Fibroblast of peridontal ligament (primary cell): ENCODE results near the gene CEACAM21.

Experiments
- DNase-seq: peaks from one replicate; pipeline ENCODE4 v3.0.0-alpha.2; 2010; ENCODE audit errors: extremely low read depth

Gene CEACAM21

GRCh38 chr19:41619018-41619556, 43.1 kb downstream of the CEACAM21 start:
- DNase-seq = no peak

DNA sequence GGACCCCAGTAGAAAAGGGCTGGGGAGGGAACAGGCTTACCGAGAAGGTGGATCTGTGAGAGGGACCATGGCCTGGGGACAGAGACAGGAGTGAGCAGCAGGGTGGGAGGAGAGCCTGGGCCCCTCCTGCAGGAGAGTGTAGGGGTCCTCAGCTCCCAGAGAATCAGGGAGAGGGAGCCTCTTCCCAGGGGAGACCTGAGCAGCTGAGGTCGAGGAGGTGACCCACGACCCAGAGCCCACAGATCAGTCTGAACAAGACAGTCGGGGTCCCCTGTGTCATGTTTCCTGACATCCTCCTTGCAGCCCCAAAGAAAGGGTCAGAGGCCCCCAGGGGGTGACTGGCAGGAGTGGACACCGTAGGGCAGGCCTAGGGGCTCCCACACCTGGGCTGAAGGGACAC, 44.2 kb downstream of the CEACAM21 start:
- DNase-seq = no peak

DNA sequence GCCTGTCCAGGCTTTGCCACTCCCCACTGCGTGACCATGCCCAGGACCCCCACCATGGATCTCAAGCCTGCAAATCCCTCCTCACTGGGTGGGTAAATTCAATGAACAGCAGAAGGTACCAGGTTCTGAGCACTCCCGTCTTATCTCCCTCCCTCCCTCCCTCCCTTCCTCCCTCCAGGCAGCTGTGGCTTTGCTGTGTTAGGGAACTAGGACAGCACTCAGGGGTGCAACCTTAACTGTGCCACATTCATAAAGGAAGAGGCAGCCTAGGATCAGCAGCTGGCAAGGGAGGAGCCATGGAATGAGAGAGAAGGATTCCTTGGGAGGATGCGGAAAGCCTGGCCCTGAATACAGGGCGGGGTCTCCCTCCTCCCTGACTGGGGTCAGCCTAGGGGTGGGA, 45.3 kb downstream of the CEACAM21 start:
- no peak for DNase-seq

- no peak for DNase-seq
These were observed 45.7 kb downstream of the CEACAM21 start for GRCh38 chr19:41621654-41622053.

GRCh38 chr19:41623360-41623759, 47.4 kb downstream of the CEACAM21 start:
- no peak for DNase-seq

- no peak for DNase-seq
These were observed 48.5 kb downstream of the CEACAM21 start for GRCh38 chr19:41624515-41624914.

- no peak for DNase-seq
These were observed 49.0 kb downstream of the CEACAM21 start for GRCh38 chr19:41624937-41625336.

DNA sequence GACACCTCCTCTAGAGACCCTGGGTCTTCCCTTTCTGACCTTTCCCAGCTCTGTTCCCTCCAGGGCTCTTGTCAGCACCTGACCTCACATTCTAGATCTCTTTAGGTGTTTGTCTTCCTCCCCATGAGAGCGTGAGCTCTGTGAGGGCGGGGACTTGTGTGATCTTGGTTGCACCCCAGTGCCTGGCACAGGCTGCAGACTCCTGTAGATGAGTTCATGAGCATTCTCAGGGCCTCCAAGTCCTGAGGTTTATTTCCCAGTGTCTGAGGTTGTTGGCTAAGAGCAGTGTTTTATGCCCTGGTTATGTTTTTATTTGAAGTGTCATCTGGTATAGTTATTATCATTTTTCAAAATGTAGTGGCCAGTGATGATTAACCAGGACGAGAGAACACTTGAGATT, 50.3 kb downstream of the CEACAM21 start:
- no peak for DNase-seq

GRCh38 chr19:41626877-41627276, 50.9 kb downstream of the CEACAM21 start, which contains the start of gene CEACAM4:
TSS of gene CEACAM4 (minus strand) at chr19:41627074. CDS start at chr19:41626963, 111 bp downstream.
- DNase-seq = no peak

DNA sequence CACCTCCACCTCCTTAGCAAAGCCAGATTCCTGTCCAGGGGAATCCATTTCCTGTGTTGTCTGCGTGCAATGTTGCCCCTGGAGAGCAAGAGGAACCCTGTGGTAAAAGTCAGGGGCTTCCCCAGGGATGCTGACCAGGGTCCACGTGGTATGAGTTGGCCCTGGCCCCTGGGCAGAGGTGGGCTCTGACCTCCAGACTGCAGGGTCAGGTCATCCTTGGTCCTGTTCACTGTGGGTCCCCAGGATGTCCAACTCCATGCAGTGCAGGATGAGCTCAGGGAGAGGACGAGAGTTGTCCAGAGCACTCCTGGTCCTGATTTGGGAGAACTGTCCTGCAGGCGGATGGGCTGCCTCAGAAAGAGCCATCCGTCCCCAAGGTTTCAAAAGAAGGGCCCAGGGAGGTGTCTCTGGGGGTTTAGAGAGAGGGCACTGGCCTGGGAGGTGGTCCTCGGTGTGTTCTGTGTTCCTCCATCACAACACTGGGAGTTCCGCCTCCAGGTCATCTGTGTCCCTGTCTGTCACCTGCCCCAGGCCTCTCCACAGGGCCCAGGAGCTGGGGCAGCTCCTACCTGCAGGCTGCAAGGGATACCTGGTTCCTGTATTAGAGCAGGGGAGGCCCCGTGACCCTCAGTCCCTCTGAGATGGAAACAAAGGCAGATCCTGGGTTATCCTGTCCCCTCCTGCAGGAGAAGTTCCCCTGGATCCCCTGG, 52.2 kb downstream of the CEACAM21 start:
- no peak for DNase-seq
